CD14-positive monocyte (primary cell): ENCODE measurements around the gene FIGN. TPM values are rescaled to one million over a fixed set of nuclear protein-coding genes. Genes with fewer than 3 reads are reported as not detected.

Experiments
- DNase-seq, 3 donors: peaks; one replicate each; pipeline ENCODE4 v3.0.0-alpha.2; 2011 to 2022
- H2AFZ ChIP-seq: 2 replicates; pipeline ENCODE4 v1.6.0; 2012; ENCODE audit warnings: mild to moderate bottlenecking, low read depth, low read length, inconsistent platforms; ENCODE audit not compliant: insufficient read depth, poor library complexity, severe bottlenecking
- H3K27ac ChIP-seq, 2 donors: 1 replicate in 1 of 2; 2 replicates in 1 of 2; pipeline ENCODE4 v1.5.1; 2012 to 2013; ENCODE audit warnings: low read length in 2 of 2, control low read depth in 1 of 2, inconsistent platforms in 1 of 2, low read depth in 1 of 2, mild to moderate bottlenecking in 1 of 2
- H3K27me3 ChIP-seq, 2 donors: one replicate each; pipeline versions ENCODE4 v1.6.0 to v1.6.1; 2011 to 2013; ENCODE audit warnings: low read length in 2 of 2; ENCODE audit not compliant: control insufficient read depth in 2 of 2, insufficient read depth in 2 of 2
- H3K36me3 ChIP-seq, 2 donors: replicated peaks in 1 of 2; 1 replicate in 1 of 2; 2 replicates in 1 of 2; pipeline versions ENCODE4 v1.5.1 to v1.6.1; 2012 to 2013; ENCODE audit warnings: low read length in 2 of 2, control low read depth in 1 of 2, inconsistent platforms in 1 of 2, mild to moderate bottlenecking in 1 of 2; ENCODE audit not compliant: insufficient read depth in 2 of 2, control insufficient read depth in 1 of 2
- H3K4me1 ChIP-seq, 2 donors: 1 replicate in 1 of 2; 2 replicates in 1 of 2; pipeline versions ENCODE4 v1.5.1 to v1.6.1; 2012 to 2013; ENCODE audit warnings: low read length in 2 of 2, control low read depth in 1 of 2, inconsistent platforms in 1 of 2, mild to moderate bottlenecking in 1 of 2, moderate library complexity in 1 of 2; ENCODE audit not compliant: insufficient read depth in 2 of 2, control insufficient read depth in 1 of 2
- H3K4me2 ChIP-seq: replicated peaks from 2 replicates; pipeline ENCODE3; 2012; ENCODE audit warnings: low read length, moderate library complexity, mild to moderate bottlenecking; ENCODE audit not compliant: poor library complexity, severe bottlenecking; ENCODE audit errors: extremely low read depth
- H3K4me3 ChIP-seq, 3 experiments: fragments of 200-600 bp in 1 of 3; sonication (generic) in 1 of 3; replicated peaks in 1 of 3; 1 replicate in 2 of 3; 2 replicates in 1 of 3; pipeline ENCODE4 v1.5.1; 2011 to 2013; ENCODE audit warnings: low read length in 3 of 3, mild to moderate bottlenecking in 3 of 3, control low read depth in 2 of 3, low read depth in 2 of 3, inconsistent platforms in 1 of 3, moderate library complexity in 1 of 3
- H3K79me2 ChIP-seq: 2 replicates; pipeline ENCODE4 v1.6.0; 2012; ENCODE audit warnings: mild to moderate bottlenecking, control low read depth, inconsistent platforms, low read length, moderate library complexity; ENCODE audit not compliant: insufficient read depth
- H3K9ac ChIP-seq: 2 replicates; pipeline ENCODE4 v1.6.0; 2017; ENCODE audit warnings: low read length, mild to moderate bottlenecking; ENCODE audit not compliant: insufficient read depth, poor library complexity, severe bottlenecking
- H3K9me3 ChIP-seq, 2 donors: replicated peaks in 1 of 2; 1 replicate in 1 of 2; 2 replicates in 1 of 2; pipeline versions ENCODE4 v1.5.1 to v1.6.1; 2012 to 2013; ENCODE audit warnings: low read length in 2 of 2, control low read depth in 1 of 2; ENCODE audit not compliant: control insufficient read depth in 1 of 2, insufficient read depth in 1 of 2
- H4K20me1 ChIP-seq: 2 replicates; pipeline ENCODE4 v1.6.0; 2012; ENCODE audit warnings: mild to moderate bottlenecking, low read length, control low read depth, moderate library complexity; ENCODE audit not compliant: insufficient read depth
- H3K27ac Mint-ChIP-seq, 7 donors: one replicate each; pipeline ENCODE4 v1.8.0; 2020; ENCODE audit warnings: mild to moderate bottlenecking in 7 of 7, mixed read lengths in 7 of 7, moderate library complexity in 6 of 7, inconsistent platforms in 2 of 7
- H3K27me3 Mint-ChIP-seq, 3 donors: one replicate each; pipeline ENCODE4 v1.8.0; 2021 to 2022; ENCODE audit warnings: low read depth in 3 of 3, mild to moderate bottlenecking in 3 of 3, mixed read lengths in 3 of 3, moderate library complexity in 3 of 3, inconsistent platforms in 1 of 3
- H3K36me3 Mint-ChIP-seq, 2 donors: one replicate each; pipeline ENCODE4 v1.8.0; 2020; ENCODE audit warnings: mixed read lengths in 2 of 2, inconsistent platforms in 1 of 2, mild to moderate bottlenecking in 1 of 2
- H3K4me1 Mint-ChIP-seq: one replicate; pipeline ENCODE4 v1.8.0; 2020; ENCODE audit warnings: mild to moderate bottlenecking, mixed read lengths
- H3K4me3 Mint-ChIP-seq, 2 donors: one replicate each; pipeline ENCODE4 v1.8.0; 2020; ENCODE audit warnings: mild to moderate bottlenecking in 2 of 2, mixed read lengths in 2 of 2, moderate library complexity in 1 of 2
- H3K9me3 Mint-ChIP-seq, 7 donors: one replicate each; pipeline ENCODE4 v1.8.0; 2020 to 2022; ENCODE audit warnings: mixed read lengths in 7 of 7, mild to moderate bottlenecking in 6 of 7, moderate library complexity in 6 of 7, inconsistent platforms in 2 of 7
- CTCF ChIP-seq: fragments of 200-600 bp; IDR thresholded peaks from one replicate; pipeline ENCODE4 v1.8.0; 2022; ENCODE audit warnings: antibody characterized with exemption, mild to moderate bottlenecking
- WGBS: methylation state at CpG from one replicate; pipeline ENCODE4 v1.1.5; 2013; ENCODE audit warnings: missing lambda C conversion rate; ENCODE audit not compliant: insufficient coverage; 5-methylcytosine and 5-hydroxymethylcytosine counted together
- intact Hi-C, 2 donors: fragments of 100-400 bp; cut with micrococcal nuclease; formaldehyde crosslinking; loops; one replicate each; pipeline versions ENCODE4 v1.15.0 to v1.15.1; 2023
- polyA plus RNA-seq, 3 donors: library from polyadenylated mRNA; depleted of rRNA in 1 of 3; unstranded in 2 of 3; stranded (reverse) in 1 of 3; fragments of 300-500 nt in 2 of 3; fragments of >200 nt in 1 of 3; fragmentation: Illumina TruSeq in 2 of 3; gene quantifications; 1 replicate in 2 of 3; 2 replicates in 1 of 3; pipeline ENCODE4 v1.2.3, GENCODE V29; 2012 to 2021

FIGN gene
- polyA plus RNA-seq, 3 donors, result not detected

- H3K4me3 ChIP-seq, result no peak overlapping the region
- H3K9me3 ChIP-seq, result no peaks in the 10 kb centered on the region
- H2AFZ ChIP-seq, result no peak overlapping the region
- H3K36me3 ChIP-seq, result no peaks in the 10 kb centered on the region
- no peak overlapping the region for H3K9ac ChIP-seq
- DNase-seq, result no peak
- no peak overlapping the region for H3K4me2 ChIP-seq
- no peaks in the 10 kb centered on the region for H3K79me2 ChIP-seq
- no peaks in the 10 kb centered on the region for H3K4me1 ChIP-seq
- Mint-ChIP-seq H3K4me1 (no peaks in the 10 kb centered on the region), H3K4me3 (no peak overlapping the region), H3K27me3 (peaks cover 0 to 1% (median 0%) of the 10 kb centered on the region in 3 donors), H3K9me3 (no peaks in the 10 kb centered on the region), H3K27ac (no peak overlapping the region), H3K36me3 (no peaks in the 10 kb centered on the region)
- WGBS, result 100% methylated on average over 1 of the region's 4 CpGs
- no peaks in the 10 kb centered on the region for H4K20me1 ChIP-seq
- intact Hi-C loops, result no loop called here
- no peak for TF ChIP-seq CTCF
- no peak overlapping the region for H3K27ac ChIP-seq
- no peaks in the 10 kb centered on the region for H3K27me3 ChIP-seq
These were observed 11.9 kb downstream of the FIGN start for GRCh38 chr2:163723881-163724280.

- H3K9me3 ChIP-seq, result no peaks in the 10 kb centered on the region
- H3K36me3 ChIP-seq, result no peaks in the 10 kb centered on the region
- H3K27ac ChIP-seq, result no peak overlapping the region
- Mint-ChIP-seq H3K4me3 (no peak overlapping the region), H3K27ac (no peak overlapping the region), H3K36me3 (no peaks in the 10 kb centered on the region), H3K9me3 (no peaks in the 10 kb centered on the region), H3K4me1 (no peaks in the 10 kb centered on the region), H3K27me3 (no peaks in the 10 kb centered on the region)
- H4K20me1 ChIP-seq, result no peaks in the 10 kb centered on the region
- H3K4me1 ChIP-seq, result no peaks in the 10 kb centered on the region
- no CpG with 5 or more reads among the region's 3 CpGs for WGBS
- no peak for DNase-seq
- no peaks in the 10 kb centered on the region for H3K27me3 ChIP-seq
- TF ChIP-seq CTCF, result no peak
- H3K4me3 ChIP-seq, result no peak overlapping the region
- H3K4me2 ChIP-seq, result no peak overlapping the region
- no peak overlapping the region for H3K9ac ChIP-seq
- no peaks in the 10 kb centered on the region for H3K79me2 ChIP-seq
- intact Hi-C loops, result no loop called here
- no peak overlapping the region for H2AFZ ChIP-seq
These were observed 12.5 kb downstream of the FIGN start for GRCh38 chr2:163723348-163723747.
